ENCODE results near the gene TTC23.

The TTC23 gene

GRCh38 chr15:99134317-99134821, 115.0 kb downstream of the TTC23 start:
- Histone ChIP-seq H3K9ac (ENCODE audit: low read length) (no peak overlapping the region), H3K14ac (ENCODE audit: low read length) (no peak overlapping the region), H3K4me3 (ENCODE audit: low read depth, low read length) (no peak overlapping the region), H3K79me2 (ENCODE audit: control insufficient read depth, insufficient read depth, low read length, poor library complexity) (no peaks in the 10 kb centered on the region), H2BK5ac (ENCODE audit: low read depth, low read length, poor library complexity) (no peak overlapping the region), H2BK12ac (ENCODE audit: low read length) (no peak overlapping the region), H3K27ac (ENCODE audit: low read depth, low read length) (no peak overlapping the region), H4K12ac (ENCODE audit: low read depth, low read length) (no peak overlapping the region), H3K18ac (ENCODE audit: low read length) (no peak overlapping the region), H4K8ac (ENCODE audit: low read depth, low read length) (no peak overlapping the region), H3K4me2 (ENCODE audit: low read length) (no peak overlapping the region), H3K9me3 (ENCODE audit: insufficient read depth, low read depth, low read length) (peaks cover 4% of the 10 kb centered on the region), H4K91ac (ENCODE audit: low read depth, low read length) (no peak overlapping the region), H2AK5ac (ENCODE audit: low read length) (no peak overlapping the region), H3K4me1 (ENCODE audit: control insufficient read depth in 1 of 2, insufficient read depth in 2 of 2, low read length in 2 of 2) (peaks cover 2 to 3% of the 10 kb centered on the region in 2 experiments), H3K79me1 (ENCODE audit: low read length) (no peaks in the 10 kb centered on the region), H3K4ac (ENCODE audit: low read depth, low read length) (no peak overlapping the region), H2BK120ac (ENCODE audit: insufficient read depth, low read length, poor library complexity) (no peak overlapping the region), H2AFZ (ENCODE audit: insufficient read depth, low read length, poor library complexity) (no peak overlapping the region), H3K27me3 (ENCODE audit: insufficient read depth, low read length) (no peaks in the 10 kb centered on the region), H3K23ac (ENCODE audit: low read length) (no peak overlapping the region), H3K36me3 (ENCODE audit: control insufficient read depth in 1 of 2, insufficient read depth in 2 of 2, low read length in 2 of 2) (peaks cover 41 to 58% of the 10 kb centered on the region in 2 experiments)
- no peak for DNase-seq
- WGBS (ENCODE audit: extremely low coverage, insufficient coverage, insufficient read length) = no CpG with 5 or more reads among the region's 11 CpGs

- no peak overlapping the region for H3K4me3 ChIP-seq (ENCODE audit: low read depth, low read length)
- no peak for DNase-seq
- whole genome bisulfite sequencing (ENCODE audit: extremely low coverage, insufficient coverage, insufficient read length) = no CpG with 5 or more reads among the region's 18 CpGs
- no peak overlapping the region for H2BK5ac ChIP-seq (ENCODE audit: low read depth, low read length, poor library complexity)
- no peaks in the 10 kb centered on the region for H3K27me3 ChIP-seq (ENCODE audit: insufficient read depth, low read length)
- H3K18ac ChIP-seq (ENCODE audit: low read length) = no peak overlapping the region
- peaks cover 2% of the 10 kb centered on the region for H3K79me1 ChIP-seq (ENCODE audit: low read length)
- H2BK120ac ChIP-seq (ENCODE audit: insufficient read depth, low read length, poor library complexity) = no peak overlapping the region
- no peak overlapping the region for H4K8ac ChIP-seq (ENCODE audit: low read depth, low read length)
- no peak overlapping the region for H3K9ac ChIP-seq (ENCODE audit: low read length)
- peaks cover 0 to 2% of the 10 kb centered on the region in 2 experiments for H3K4me1 ChIP-seq (ENCODE audit: control insufficient read depth in 1 of 2, insufficient read depth in 2 of 2, low read length in 2 of 2)
- no peak overlapping the region for H2AK5ac ChIP-seq (ENCODE audit: low read length)
- H3K9me3 ChIP-seq (ENCODE audit: insufficient read depth, low read depth, low read length) = peaks cover 1% of the 10 kb centered on the region
- no peak overlapping the region for H3K23ac ChIP-seq (ENCODE audit: low read length)
- no peaks in the 10 kb centered on the region for H3K79me2 ChIP-seq (ENCODE audit: control insufficient read depth, insufficient read depth, low read length, poor library complexity)
- H3K36me3 ChIP-seq (ENCODE audit: control insufficient read depth in 1 of 2, insufficient read depth in 2 of 2, low read length in 2 of 2) = peaks cover 42 to 58% of the 10 kb centered on the region in 2 experiments
- H2AFZ ChIP-seq (ENCODE audit: insufficient read depth, low read length, poor library complexity) = no peak overlapping the region
- H3K4me2 ChIP-seq (ENCODE audit: low read length) = no peak overlapping the region
- no peak overlapping the region for H3K4ac ChIP-seq (ENCODE audit: low read depth, low read length)
- H3K27ac ChIP-seq (ENCODE audit: low read depth, low read length) = no peak overlapping the region
- H4K91ac ChIP-seq (ENCODE audit: low read depth, low read length) = no peak overlapping the region
- H2BK12ac ChIP-seq (ENCODE audit: low read length) = no peak overlapping the region
- H4K12ac ChIP-seq (ENCODE audit: low read depth, low read length) = no peak overlapping the region
- no peak overlapping the region for H3K14ac ChIP-seq (ENCODE audit: low read length)
Observed at GRCh38 chr15:99132634-99133287, 116.6 kb downstream of the TTC23 start.

- DNase-seq = no peak
- H3K4ac ChIP-seq (ENCODE audit: low read depth, low read length) = no peak overlapping the region
- no peak overlapping the region for H4K8ac ChIP-seq (ENCODE audit: low read depth, low read length)
- H3K9me3 ChIP-seq (ENCODE audit: insufficient read depth, low read depth, low read length) = peaks cover 1% of the 10 kb centered on the region
- H2BK120ac ChIP-seq (ENCODE audit: insufficient read depth, low read length, poor library complexity) = no peak overlapping the region
- H2AFZ ChIP-seq (ENCODE audit: insufficient read depth, low read length, poor library complexity) = no peak overlapping the region
- H3K4me2 ChIP-seq (ENCODE audit: low read length) = no peak overlapping the region
- H2AK5ac ChIP-seq (ENCODE audit: low read length) = no peak overlapping the region
- no peaks in the 10 kb centered on the region for H3K79me2 ChIP-seq (ENCODE audit: control insufficient read depth, insufficient read depth, low read length, poor library complexity)
- peaks cover 2% of the 10 kb centered on the region for H3K79me1 ChIP-seq (ENCODE audit: low read length)
- no peak overlapping the region for H3K14ac ChIP-seq (ENCODE audit: low read length)
- no peak overlapping the region for H3K9ac ChIP-seq (ENCODE audit: low read length)
- H3K36me3 ChIP-seq (ENCODE audit: control insufficient read depth in 1 of 2, insufficient read depth in 2 of 2, low read length in 2 of 2) = peaks cover 35 to 52% of the 10 kb centered on the region in 2 experiments
- no peak overlapping the region for H3K18ac ChIP-seq (ENCODE audit: low read length)
- H3K23ac ChIP-seq (ENCODE audit: low read length) = no peak overlapping the region
- no peaks in the 10 kb centered on the region for H3K27me3 ChIP-seq (ENCODE audit: insufficient read depth, low read length)
- H2BK5ac ChIP-seq (ENCODE audit: low read depth, low read length, poor library complexity) = no peak overlapping the region
- no peak overlapping the region for H3K27ac ChIP-seq (ENCODE audit: low read depth, low read length)
- no peak overlapping the region for H2BK12ac ChIP-seq (ENCODE audit: low read length)
- no CpG with 5 or more reads among the region's 4 CpGs for WGBS (ENCODE audit: extremely low coverage, insufficient coverage, insufficient read length)
- H4K12ac ChIP-seq (ENCODE audit: low read depth, low read length) = no peak overlapping the region
- no peak overlapping the region for H4K91ac ChIP-seq (ENCODE audit: low read depth, low read length)
- no peak overlapping the region for H3K4me3 ChIP-seq (ENCODE audit: low read depth, low read length)
- H3K4me1 ChIP-seq (ENCODE audit: control insufficient read depth in 1 of 2, insufficient read depth in 2 of 2, low read length in 2 of 2) = peaks cover under 1 to 2% of the 10 kb centered on the region in 2 experiments
Observed at GRCh38 chr15:99132122-99132521, 117.3 kb downstream of the TTC23 start.

GRCh38 chr15:99131441-99132023, 117.8 kb downstream of the TTC23 start:
- Histone ChIP-seq H3K18ac (ENCODE audit: low read length) (no peak overlapping the region), H3K79me1 (ENCODE audit: low read length) (peaks cover 2% of the 10 kb centered on the region), H3K36me3 (ENCODE audit: control insufficient read depth in 1 of 2, insufficient read depth in 2 of 2, low read length in 2 of 2) (peaks cover 29 to 48% of the 10 kb centered on the region in 2 experiments), H3K14ac (ENCODE audit: low read length) (no peak overlapping the region), H2AK5ac (ENCODE audit: low read length) (no peak overlapping the region), H2AFZ (ENCODE audit: insufficient read depth, low read length, poor library complexity) (no peak overlapping the region), H2BK120ac (ENCODE audit: insufficient read depth, low read length, poor library complexity) (no peak overlapping the region), H3K9me3 (ENCODE audit: insufficient read depth, low read depth, low read length) (no peaks in the 10 kb centered on the region), H2BK5ac (ENCODE audit: low read depth, low read length, poor library complexity) (no peak overlapping the region), H3K4me2 (ENCODE audit: low read length) (no peak overlapping the region), H3K23ac (ENCODE audit: low read length) (no peak overlapping the region), H3K79me2 (ENCODE audit: control insufficient read depth, insufficient read depth, low read length, poor library complexity) (no peaks in the 10 kb centered on the region), H4K91ac (ENCODE audit: low read depth, low read length) (no peak overlapping the region), H4K12ac (ENCODE audit: low read depth, low read length) (no peak overlapping the region), H3K27ac (ENCODE audit: low read depth, low read length) (no peak overlapping the region), H3K4me1 (ENCODE audit: control insufficient read depth in 1 of 2, insufficient read depth in 2 of 2, low read length in 2 of 2) (peaks cover 4 to 5% of the 10 kb centered on the region in 2 experiments), H2BK12ac (ENCODE audit: low read length) (no peak overlapping the region), H3K4ac (ENCODE audit: low read depth, low read length) (no peak overlapping the region), H3K27me3 (ENCODE audit: insufficient read depth, low read length) (no peaks in the 10 kb centered on the region), H3K4me3 (ENCODE audit: low read depth, low read length) (no peak overlapping the region), H3K9ac (ENCODE audit: low read length) (no peak overlapping the region), H4K8ac (ENCODE audit: low read depth, low read length) (no peak overlapping the region)
- no peak for DNase-seq
- WGBS (ENCODE audit: extremely low coverage, insufficient coverage, insufficient read length) = no CpG with 5 or more reads among the region's 25 CpGs
